Measurements from ENCODE around the gene HLTF.

- TF ChIP-seq CTCF (IDR thresholded peaks at IDR 0.05) (no peak), POLR2A (IDR thresholded peaks at IDR 0.05) (no peak)
Measured at GRCh38 chr3:149023951-149024350, 62.4 kb downstream of the HLTF start.

Data from thyroid gland (tissue), 4 donors.